Activated CD4-positive, alpha-beta T cell treated with anti-CD3 and anti-CD28 coated beads for 36 hours (primary cell): ENCODE data around the gene LDLRAD4. TPM values are rescaled to one million over a fixed set of nuclear protein-coding genes. Genes with fewer than 3 reads are reported as not detected.
"Not testable (repeated sequence)": the region's sequence is repeated elsewhere in the genome, so short reads cannot be mapped to it uniquely, and the experiment has no call there.

Experiments
- ATAC-seq: fragments of 200-7000 bp; cut with Tn5 transposase; one replicate; pipeline ENCODE4 v1.10.0; 2021; ENCODE audit warnings: mild to moderate bottlenecking, moderate library complexity
- CTCF ChIA-PET: fragments of 350-600 bp; sonication (Branson Sonifier 250); formaldehyde crosslinking; loops from one replicate; lab custom pipeline; 2021; ENCODE audit warnings: antibody characterized with exemption; lab: Charles Lee
- POLR2A ChIA-PET: fragments of 350-600 bp; sonication (Branson Sonifier 250); formaldehyde crosslinking; loops from one replicate; lab custom pipeline; 2021; ENCODE audit warnings: antibody characterized with exemption, inconsistent platforms; lab: Charles Lee
- DNase-seq: peaks from one replicate; pipeline ENCODE4 v3.0.0-alpha.2; 2020
- H3K27ac Mint-ChIP-seq: one replicate; pipeline ENCODE4 v1.8.0; 2021; ENCODE audit warnings: mixed read lengths
- H3K27me3 Mint-ChIP-seq: one replicate; pipeline ENCODE4 v1.8.0; 2021; ENCODE audit warnings: mixed read lengths
- H3K36me3 Mint-ChIP-seq: one replicate; pipeline ENCODE4 v1.8.0; 2021; ENCODE audit warnings: low read depth, mixed read lengths
- H3K4me1 Mint-ChIP-seq: one replicate; pipeline ENCODE4 v1.8.0; 2021; ENCODE audit warnings: mixed read lengths
- H3K4me3 Mint-ChIP-seq: one replicate; pipeline ENCODE4 v1.8.0; 2021; ENCODE audit warnings: mild to moderate bottlenecking, moderate library complexity, mixed read lengths
- H3K9me3 Mint-ChIP-seq: one replicate; pipeline ENCODE4 v1.8.0; 2021; ENCODE audit warnings: low read depth, mixed read lengths
- intact Hi-C, 2 experiments: fragments of 100-400 bp; cut with DNase I in 1 of 2; cut with micrococcal nuclease in 1 of 2; formaldehyde crosslinking; loops; one replicate each; pipeline versions ENCODE4 v1.14.2 to v1.15.1; 2022 to 2024; cut with DNase I, micrococcal nuclease
- total RNA-seq, 2 experiments: library from RNA; stranded (reverse); gene quantifications; one replicate each; pipeline ENCODE4 v1.2.3, GENCODE V29; 2021

The LDLRAD4 gene
- total RNA-seq, 2 experiments from 2014 or later = 29.3 to 32.2 TPM

DNA sequence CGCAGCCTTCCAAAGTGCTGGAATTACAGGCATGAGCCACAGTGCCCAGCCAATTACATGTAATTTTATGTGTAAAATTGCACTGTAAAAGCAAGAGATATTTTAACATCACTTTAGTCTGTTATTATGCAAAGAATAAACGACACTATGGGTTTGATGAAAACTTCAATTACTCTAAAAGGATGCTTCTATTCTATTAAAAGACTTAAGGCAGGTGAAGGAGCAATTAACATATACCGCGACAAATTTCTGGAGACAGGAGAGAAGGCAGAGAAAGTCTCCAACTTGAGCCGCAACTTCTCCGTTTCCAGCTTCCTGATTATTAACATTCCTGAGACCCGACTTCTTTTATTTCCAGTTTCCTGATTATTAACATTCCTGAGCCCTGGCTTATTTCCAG, 454.1 kb downstream of the LDLRAD4 start:
- Mint-ChIP-seq H3K4me3 (no peak overlapping the region), H3K27ac (no peak overlapping the region), H3K9me3 (no peaks in the 10 kb centered on the region), H3K4me1 (no peaks in the 10 kb centered on the region), H3K27me3 (no peaks in the 10 kb centered on the region), H3K36me3 (peaks cover 23% of the 10 kb centered on the region)
- DNase-seq = no peak
- intact Hi-C loops = loop anchor here in 1 of 2 experiments (10.0 kb wide), 1 partner anchor 52 kb away; the partner anchor contains the start of genes FAM210A and RNMT
- ATAC-seq = no peak
- CTCF ChIA-PET = no interaction called here
- POLR2A ChIA-PET = no interaction called here

DNA sequence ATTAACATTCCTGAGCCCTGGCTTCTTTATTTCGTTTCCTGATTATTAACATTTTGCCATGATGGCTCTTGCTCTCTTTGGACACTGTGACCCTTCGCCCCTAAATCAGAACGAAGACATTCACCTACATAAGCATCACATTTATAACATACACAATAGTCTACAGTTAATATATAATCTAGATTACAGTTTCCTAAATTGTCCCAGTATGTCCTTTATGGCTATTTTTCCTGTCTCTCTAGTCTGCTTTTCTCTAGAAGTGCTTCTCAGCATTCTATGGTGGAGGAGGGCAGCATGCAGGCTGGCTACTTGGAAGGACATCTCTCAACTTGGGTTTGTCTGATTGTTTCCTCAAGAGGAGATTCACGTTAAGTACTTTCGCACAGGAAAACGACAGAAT, 457.9 kb downstream of the LDLRAD4 start:
- Mint-ChIP-seq H3K27me3 (no peaks in the 10 kb centered on the region), H3K36me3 (peaks cover 14% of the 10 kb centered on the region), H3K27ac (no peak overlapping the region), H3K9me3 (no peaks in the 10 kb centered on the region), H3K4me3 (no peak overlapping the region), H3K4me1 (peaks cover 13% of the 10 kb centered on the region)
- ATAC-seq = no peak
- ChIA-PET POLR2A (no interaction called here), CTCF (no interaction called here)
- intact Hi-C loops = loop anchor here in 1 of 2 experiments (10.0 kb wide), 1 partner anchor 48 kb away; the partner anchor contains the start of genes FAM210A and RNMT
- no peak for DNase-seq

DNA sequence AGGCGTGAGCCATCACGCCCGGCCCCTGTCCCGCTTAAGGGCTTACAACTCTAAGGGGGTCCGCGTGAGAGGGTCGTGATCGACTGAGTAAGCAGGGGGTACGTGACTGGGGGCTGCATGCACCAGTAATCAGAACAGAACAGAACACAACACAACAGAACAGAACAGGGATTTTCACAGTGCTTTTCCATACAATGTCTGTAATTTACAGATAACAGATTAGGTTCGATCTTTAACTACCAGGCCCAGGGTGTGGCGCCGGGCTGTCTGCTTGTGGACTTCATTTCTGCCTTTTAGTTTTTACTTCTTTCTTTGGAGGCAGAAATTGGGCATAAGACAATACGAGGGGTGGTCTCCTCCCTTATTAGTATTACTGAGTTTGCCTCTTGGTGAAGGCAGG, 458.8 kb downstream of the LDLRAD4 start:
- H3K27me3 Mint-ChIP-seq, H3K27ac Mint-ChIP-seq, DNase-seq, CTCF ChIA-PET, H3K4me3 Mint-ChIP-seq, ATAC-seq, POLR2A ChIA-PET, H3K9me3 Mint-ChIP-seq: not testable (repeated sequence)
- intact Hi-C loops = loop anchor here in 1 of 2 experiments (10.0 kb wide), 1 partner anchor 47 kb away; the partner anchor contains the start of genes FAM210A and RNMT
- peaks cover 14% of the 10 kb centered on the region for H3K36me3 Mint-ChIP-seq
- peaks cover 13% of the 10 kb centered on the region for H3K4me1 Mint-ChIP-seq

DNA sequence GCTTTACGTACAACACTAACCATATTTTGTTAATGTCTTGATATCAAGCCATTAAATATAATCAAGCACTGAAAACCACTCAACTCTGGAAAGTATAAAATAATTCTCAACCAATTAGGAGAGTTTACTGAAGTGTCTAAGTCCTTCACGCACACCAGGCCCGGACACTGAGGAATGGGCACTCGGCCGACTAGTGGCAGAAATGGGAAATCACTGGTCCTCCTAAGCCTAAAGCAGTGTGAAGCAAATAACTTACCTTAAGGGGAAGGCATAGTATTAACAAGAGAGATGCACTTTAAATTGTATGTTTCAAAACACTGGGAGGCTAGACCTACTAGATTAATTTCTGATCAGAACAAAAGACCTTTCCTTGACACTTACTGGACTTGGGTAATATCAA, 462.1 kb downstream of the LDLRAD4 start:
- POLR2A ChIA-PET = no interaction called here

DNA sequence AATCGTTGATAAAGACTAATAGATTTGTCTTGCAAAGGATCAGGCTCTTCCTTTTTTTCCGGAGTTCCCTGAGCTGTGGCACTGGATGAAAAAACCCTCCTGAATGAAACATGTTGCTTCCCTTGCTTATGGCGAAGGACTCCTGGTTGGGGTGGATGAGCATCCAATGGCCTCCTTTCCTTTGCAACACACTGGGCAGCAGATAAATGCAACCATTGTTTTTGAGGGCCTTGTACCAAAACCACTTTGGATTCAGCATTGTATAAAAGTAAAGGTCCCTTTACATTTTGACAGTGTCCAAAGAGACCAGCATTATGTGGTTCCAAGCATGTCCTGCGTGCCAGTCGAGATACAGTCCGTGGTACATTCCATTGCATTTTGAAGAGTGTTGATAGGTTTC, 463.1 kb downstream of the LDLRAD4 start:
- Mint-ChIP-seq H3K27ac (no peak overlapping the region), H3K27me3 (no peaks in the 10 kb centered on the region), H3K9me3 (no peaks in the 10 kb centered on the region), H3K36me3 (peaks cover 10% of the 10 kb centered on the region), H3K4me3 (no peak overlapping the region), H3K4me1 (peaks cover 17% of the 10 kb centered on the region)
- ATAC-seq (no peak), DNase-seq (no peak)
- ChIA-PET POLR2A (interaction anchor here (0.6 kb wide), 1 partner anchor 16 kb away, joined by 4 read pairs; no protein-coding TSS in a partner anchor), CTCF (no interaction called here)
- intact Hi-C loops = no loop called here

More for the DNA sequence above, 462.1 kb downstream of the LDLRAD4 start:
- Mint-ChIP-seq H3K27me3 (no peaks in the 10 kb centered on the region), H3K27ac (no peak overlapping the region), H3K9me3 (no peaks in the 10 kb centered on the region), H3K4me3 (no peak overlapping the region), H3K4me1 (peaks cover 15% of the 10 kb centered on the region), H3K36me3 (peaks cover 10% of the 10 kb centered on the region)
- intact Hi-C loops = no loop called here
- CTCF ChIA-PET = no interaction called here
- DNase-seq (peak; percentile 15), ATAC-seq (no peak)

DNA sequence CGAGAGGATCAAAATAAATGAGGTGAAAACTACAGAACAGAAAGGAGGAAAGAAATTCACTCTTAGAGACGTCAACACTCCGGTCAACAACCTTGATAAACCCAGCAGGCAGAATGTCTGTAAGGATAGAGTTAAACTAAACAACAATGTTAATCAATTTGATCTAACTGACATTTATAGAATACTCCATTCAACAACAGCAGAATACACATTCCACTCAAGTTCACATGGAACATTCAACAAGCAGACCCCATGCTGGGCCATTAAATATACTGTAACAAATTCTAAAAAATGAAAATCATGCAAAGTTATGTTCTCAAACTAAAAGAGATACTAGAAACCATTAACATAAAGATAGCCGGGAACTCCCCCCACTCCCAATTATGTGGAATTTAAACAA, 466.0 kb downstream of the LDLRAD4 start:
- Mint-ChIP-seq H3K4me1 (peaks cover 5% of the 10 kb centered on the region), H3K4me3 (no peak overlapping the region), H3K9me3 (no peaks in the 10 kb centered on the region), H3K36me3 (peaks cover 18% of the 10 kb centered on the region), H3K27me3 (no peaks in the 10 kb centered on the region), H3K27ac (no peak overlapping the region)
- no peak for DNase-seq
- ATAC-seq = no peak
- CTCF ChIA-PET = no interaction called here
- POLR2A ChIA-PET = no interaction called here
- intact Hi-C loops = no loop called here

DNA sequence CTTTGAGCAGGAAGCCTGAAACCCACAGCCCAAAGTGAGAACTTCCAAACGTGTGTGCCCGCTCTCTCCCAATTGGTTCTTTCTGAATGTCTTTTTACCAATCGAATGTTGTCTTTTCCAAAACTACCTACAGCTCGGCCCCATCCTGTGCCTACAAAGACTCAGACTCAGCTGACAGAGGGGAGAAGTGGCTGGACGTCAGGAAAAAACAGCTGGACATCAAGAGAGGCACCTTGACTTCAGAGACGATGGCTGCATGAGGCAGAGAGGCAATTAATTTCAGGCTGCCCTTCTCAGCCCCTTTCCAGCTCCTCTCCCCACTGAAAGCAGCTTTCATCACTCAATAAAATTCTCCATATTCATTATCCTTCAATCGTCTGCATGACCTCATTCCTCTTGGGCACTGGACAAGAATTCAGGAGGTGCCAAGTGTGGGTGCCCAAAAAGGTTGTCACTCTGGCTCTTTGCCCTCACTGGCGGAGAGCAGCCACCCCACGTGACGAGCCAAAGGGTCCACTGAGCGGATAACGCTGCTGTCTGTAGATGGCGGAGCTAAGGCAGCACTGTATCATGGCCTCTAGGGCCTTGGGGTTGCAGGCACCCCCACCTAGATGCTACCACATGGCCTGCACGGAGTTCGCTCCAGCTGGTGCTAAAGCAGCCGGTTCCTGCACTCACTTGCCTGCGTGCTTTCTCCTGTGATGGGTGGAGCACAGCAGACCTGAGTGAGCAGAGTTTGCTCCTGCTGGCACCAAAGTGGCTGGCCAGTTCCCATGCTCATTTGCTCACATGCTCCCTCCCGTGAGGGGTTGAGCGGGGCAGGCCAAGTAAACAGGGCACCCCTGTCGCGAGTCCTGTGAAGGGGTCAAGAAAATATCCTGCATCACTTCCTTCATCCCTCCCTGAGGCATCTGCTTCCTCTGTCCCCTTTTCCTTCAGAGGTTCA, 469.9 kb downstream of the LDLRAD4 start:
- Mint-ChIP-seq H3K27me3 (no peaks in the 10 kb centered on the region), H3K27ac (no peak overlapping the region), H3K4me3 (no peak overlapping the region), H3K9me3 (peaks cover 14% of the 10 kb centered on the region), H3K4me1 (peaks cover 9% of the 10 kb centered on the region), H3K36me3 (peaks cover 22% of the 10 kb centered on the region)
- intact Hi-C loops = no loop called here
- ChIA-PET CTCF (interaction anchor here (0.7 kb wide), 1 partner anchor 56 kb away, joined by 3 read pairs; no protein-coding TSS in a partner anchor), POLR2A (no interaction called here)
- DNase-seq (no peak), ATAC-seq (no peak)

DNA sequence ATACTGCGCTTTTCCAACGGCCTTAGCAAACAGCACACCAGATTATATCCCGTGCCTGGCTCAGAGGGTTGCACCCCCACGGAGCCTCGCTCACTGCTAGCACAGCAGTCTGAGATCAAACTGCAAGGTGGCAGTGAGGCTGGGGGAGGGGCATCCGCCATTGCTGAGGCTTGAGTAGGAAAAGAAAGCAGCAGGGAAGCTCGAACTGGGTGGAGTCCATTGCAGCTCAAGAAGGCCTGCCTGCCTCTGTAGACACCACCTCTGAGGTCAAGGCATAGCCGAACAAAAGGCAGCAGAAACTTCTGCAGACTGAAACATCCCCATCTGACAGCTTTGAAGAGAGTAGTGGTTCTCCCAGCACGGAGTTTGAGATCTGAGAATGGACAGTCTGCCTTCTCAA, 471.5 kb downstream of the LDLRAD4 start:
- H3K27me3 Mint-ChIP-seq, H3K4me1 Mint-ChIP-seq, DNase-seq, CTCF ChIA-PET, POLR2A ChIA-PET, ATAC-seq, H3K27ac Mint-ChIP-seq, H3K4me3 Mint-ChIP-seq, intact Hi-C loops: not testable (repeated sequence)
- H3K36me3 Mint-ChIP-seq = peaks cover 33% of the 10 kb centered on the region
- peaks cover 18% of the 10 kb centered on the region for H3K9me3 Mint-ChIP-seq

DNA sequence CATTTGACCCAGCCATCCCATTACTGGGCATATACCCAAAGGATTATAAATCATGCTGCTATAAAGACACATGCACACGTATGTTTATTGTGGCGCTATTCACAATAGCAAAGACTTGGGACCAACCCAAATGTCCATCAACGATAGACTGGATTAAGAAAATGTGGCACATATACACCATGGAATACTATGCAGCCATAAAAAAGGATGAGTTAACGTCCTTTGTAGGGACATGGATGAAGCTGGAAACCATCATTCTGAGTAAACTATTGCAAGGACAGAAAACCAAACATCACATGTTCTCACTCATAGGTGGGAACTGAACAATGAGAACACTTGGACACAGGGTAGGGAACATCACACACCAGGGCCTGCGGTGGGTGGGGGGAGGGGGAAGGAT, 476.8 kb downstream of the LDLRAD4 start:
- POLR2A ChIA-PET = not testable (repeated sequence)
- H3K9me3 Mint-ChIP-seq = peaks cover 34% of the 10 kb centered on the region

DNA sequence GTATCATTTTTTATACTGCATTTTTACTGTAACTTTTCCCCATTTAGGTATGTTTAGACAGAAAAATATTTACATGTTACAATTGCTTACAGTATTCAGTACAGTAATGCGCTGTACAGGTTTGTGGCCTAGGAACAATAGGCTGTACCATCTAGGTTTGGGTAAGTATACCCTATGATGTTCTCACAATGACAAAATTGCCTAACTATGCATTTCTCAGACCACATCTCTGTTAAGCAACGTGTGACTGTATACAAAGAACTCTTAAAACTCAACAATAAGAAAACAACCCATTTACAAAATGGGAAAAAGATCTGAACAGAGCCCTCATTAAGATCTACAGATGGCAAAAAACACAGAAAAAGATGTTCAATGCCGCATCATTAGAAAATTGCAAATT, 478.4 kb downstream of the LDLRAD4 start:
- intact Hi-C loops = no loop called here
- DNase-seq (no peak), ATAC-seq (no peak)
- Mint-ChIP-seq H3K4me3 (no peak overlapping the region), H3K27ac (no peak overlapping the region), H3K36me3 (peaks cover 60% of the 10 kb centered on the region), H3K4me1 (peaks cover 6% of the 10 kb centered on the region), H3K27me3 (no peaks in the 10 kb centered on the region), H3K9me3 (peaks cover 42% of the 10 kb centered on the region)
- POLR2A ChIA-PET = no interaction called here
- CTCF ChIA-PET = no interaction called here

More for the DNA sequence above, 476.8 kb downstream of the LDLRAD4 start:
- H3K4me3 Mint-ChIP-seq, ATAC-seq, intact Hi-C loops, H3K4me1 Mint-ChIP-seq, CTCF ChIA-PET, DNase-seq, H3K27ac Mint-ChIP-seq, H3K27me3 Mint-ChIP-seq: not testable (repeated sequence)
- H3K36me3 Mint-ChIP-seq = peaks cover 51% of the 10 kb centered on the region

DNA sequence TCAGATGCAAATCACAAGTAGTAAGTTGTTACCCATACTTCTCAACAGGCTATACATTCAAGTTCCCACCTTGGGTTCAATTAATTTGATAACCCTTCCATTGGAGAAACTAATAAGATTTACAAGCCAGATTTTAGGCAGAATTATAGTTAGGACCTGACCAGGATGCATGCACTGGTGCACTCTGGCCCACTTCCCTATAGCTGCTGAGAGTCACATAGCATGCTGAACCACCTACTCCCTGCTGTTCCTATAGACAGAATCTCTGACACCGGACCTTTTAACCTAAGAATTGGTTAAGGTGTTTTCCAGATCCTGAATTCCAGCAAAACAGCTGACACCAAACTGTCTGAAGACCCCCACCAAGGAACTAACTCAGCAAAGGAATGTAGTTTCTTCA, 481.6 kb downstream of the LDLRAD4 start:
- H3K4me1 Mint-ChIP-seq = peaks cover 4% of the 10 kb centered on the region
- ChIA-PET POLR2A (no interaction called here), CTCF (interaction anchor here (0.7 kb wide), 1 partner anchor 23 kb away, joined by 3 read pairs; no protein-coding TSS in a partner anchor)

More for the DNA sequence above, 481.6 kb downstream of the LDLRAD4 start:
- peaks cover 41% of the 10 kb centered on the region for H3K9me3 Mint-ChIP-seq
- H3K36me3 Mint-ChIP-seq = peaks cover 61% of the 10 kb centered on the region
- no peak overlapping the region for H3K4me3 Mint-ChIP-seq
- no peak for DNase-seq
- H3K27me3 Mint-ChIP-seq = no peaks in the 10 kb centered on the region
- no peak overlapping the region for H3K27ac Mint-ChIP-seq
- intact Hi-C loops = no loop called here
- ATAC-seq = no peak
